Measurements from ENCODE around the gene DAPK3.
"Not testable (repeated sequence)": the region's sequence is repeated elsewhere in the genome, so short reads cannot be mapped to it uniquely, and the experiment has no call there.

The DAPK3 gene

GRCh38 chr19:3949997-3950859 lies 20.7 kb downstream of the DAPK3 start:
- TF ChIP-seq ZFX (IDR thresholded peaks at IDR 0.05) (no peak), CTCF (conservative IDR thresholded peaks at IDR 0.05) (no peak)
- H3K27ac ChIP-seq, result no peak overlapping the region

- H3K27ac ChIP-seq, result no peak overlapping the region
- TF ChIP-seq ZFX (IDR thresholded peaks at IDR 0.05) (no peak), CTCF (conservative IDR thresholded peaks at IDR 0.05) (no peak)
Measured at GRCh38 chr19:3949294-3949693, 21.6 kb downstream of the DAPK3 start.

- H3K27ac ChIP-seq, result not testable (repeated sequence)
Measured at GRCh38 chr19:3947316-3947933, 23.5 kb downstream of the DAPK3 start.

DNA sequence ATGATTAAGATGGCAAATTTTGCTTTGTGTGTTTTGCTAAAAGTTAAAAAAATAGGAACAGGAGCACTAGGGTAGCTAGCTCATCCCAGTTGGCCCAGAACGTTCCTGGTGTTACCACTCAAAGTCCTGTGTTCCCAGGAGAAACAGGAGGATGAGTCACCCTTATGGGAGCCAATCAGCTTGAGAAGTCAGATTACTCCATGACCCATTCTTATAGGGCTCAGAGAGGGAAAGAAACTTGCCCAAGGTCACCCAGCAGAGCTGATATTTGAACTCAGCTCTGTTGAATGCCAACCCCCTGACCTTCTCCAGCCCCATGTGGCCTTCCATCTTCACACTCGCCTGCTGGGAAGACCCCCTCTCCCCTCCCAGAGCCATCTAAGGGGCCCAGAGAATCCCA lies 25.1 kb downstream of the DAPK3 start:
- TF ChIP-seq CTCF (conservative IDR thresholded peaks at IDR 0.05), result no peak

GRCh38 chr19:3944018-3944721 lies 26.7 kb downstream of the DAPK3 start:
- TF ChIP-seq ZFX (IDR thresholded peaks at IDR 0.05), result no peak
- TF ChIP-seq CTCF (conservative IDR thresholded peaks at IDR 0.05), result no peak

More for the DNA sequence above, 25.1 kb downstream of the DAPK3 start:
- H3K27ac ChIP-seq, result no peak overlapping the region

DNA sequence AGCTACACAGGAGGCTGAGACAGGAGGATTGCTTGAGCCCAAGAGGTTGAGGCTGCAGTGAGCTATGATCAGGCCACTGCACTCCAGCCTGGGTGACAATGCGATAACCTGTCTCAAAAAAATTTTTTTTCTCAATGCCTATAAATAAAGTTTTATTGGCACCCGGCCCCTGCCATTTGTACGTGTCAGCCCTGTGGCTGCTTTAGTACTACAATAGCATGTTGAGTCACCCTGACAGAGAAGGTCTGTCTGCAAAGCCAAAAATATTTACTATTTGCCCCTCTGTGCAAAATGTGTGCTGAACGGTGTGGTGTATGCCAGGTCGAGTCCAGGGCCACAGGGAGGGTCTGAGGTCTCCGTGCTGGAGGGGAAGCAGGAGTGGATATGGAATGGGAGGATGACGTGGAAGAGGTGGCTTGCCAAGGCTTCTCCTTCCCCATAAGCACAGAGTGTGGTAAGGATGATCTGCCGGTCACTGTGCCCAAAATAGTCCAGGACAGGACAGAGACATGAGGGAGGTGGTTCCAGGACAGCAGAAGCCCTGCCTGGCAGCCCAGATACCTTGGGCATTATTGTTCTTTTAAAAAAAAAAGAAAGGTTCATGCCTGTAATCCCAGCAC lies 28.0 kb downstream of the DAPK3 start:
- no peak for TF ChIP-seq ZFX (IDR thresholded peaks at IDR 0.05)
- TF ChIP-seq CTCF (conservative IDR thresholded peaks at IDR 0.05), result no peak

More at GRCh38 chr19:3944018-3944721, 26.7 kb downstream of the DAPK3 start:
- no peak overlapping the region for H3K27ac ChIP-seq

GRCh38 chr19:3938300-3938950 lies 32.5 kb downstream of the DAPK3 start:
- not testable (repeated sequence) for H3K27ac ChIP-seq

More for the DNA sequence above, 28.0 kb downstream of the DAPK3 start:
- H3K27ac ChIP-seq, result no peak overlapping the region
